Measurements from ENCODE around the gene ZBTB49.

ZBTB49 gene

GRCh38 chr4:4328206-4328605 is 38.2 kb downstream of the ZBTB49 start:
- DNase-seq (ENCODE audit: low spot score) = no peak
- in situ Hi-C loops (cut with MboI; ENCODE audit: low sequenced_read_pairs, unreplicated experiment) = no loop called here
- TF ChIP-seq CTCF (IDR thresholded peaks at IDR 0.05; ENCODE audit: borderline replicate concordance, control extremely low read depth, extremely low read depth, insufficient read depth, missing control alignments) = no peak

GRCh38 chr4:4328840-4329239 is 38.8 kb downstream of the ZBTB49 start:
- in situ Hi-C loops (cut with MboI; ENCODE audit: low sequenced_read_pairs, unreplicated experiment) = no loop called here
- no peak for TF ChIP-seq CTCF (IDR thresholded peaks at IDR 0.05; ENCODE audit: borderline replicate concordance, control extremely low read depth, extremely low read depth, insufficient read depth, missing control alignments)
- no peak for DNase-seq (ENCODE audit: low spot score)

- no peak for TF ChIP-seq CTCF (IDR thresholded peaks at IDR 0.05; ENCODE audit: borderline replicate concordance, control extremely low read depth, extremely low read depth, insufficient read depth, missing control alignments)
- DNase-seq (ENCODE audit: low spot score) = no peak
- in situ Hi-C loops (cut with MboI; ENCODE audit: low sequenced_read_pairs, unreplicated experiment) = no loop called here
These were observed 39.4 kb downstream of the ZBTB49 start for GRCh38 chr4:4329496-4329895.

GRCh38 chr4:4330794-4331193 is 40.7 kb downstream of the ZBTB49 start:
- in situ Hi-C loops (cut with MboI; ENCODE audit: low sequenced_read_pairs, unreplicated experiment) = loop anchor here (10.0 kb wide), 1 partner anchor 76 kb away; no protein-coding TSS in a partner anchor
- DNase-seq (ENCODE audit: low spot score) = no peak
- no peak for TF ChIP-seq CTCF (IDR thresholded peaks at IDR 0.05; ENCODE audit: borderline replicate concordance, control extremely low read depth, extremely low read depth, insufficient read depth, missing control alignments)

- in situ Hi-C loops (cut with MboI; ENCODE audit: low sequenced_read_pairs, unreplicated experiment) = loop anchor here (10.0 kb wide), 1 partner anchor 78 kb away; no protein-coding TSS in a partner anchor
- no peak for TF ChIP-seq CTCF (IDR thresholded peaks at IDR 0.05; ENCODE audit: borderline replicate concordance, control extremely low read depth, extremely low read depth, insufficient read depth, missing control alignments)
- DNase-seq (ENCODE audit: low spot score) = no peak
These were observed 42.5 kb downstream of the ZBTB49 start for GRCh38 chr4:4332529-4332928.

GRCh38 chr4:4333265-4333706 is 43.2 kb downstream of the ZBTB49 start:
- no peak for TF ChIP-seq CTCF (IDR thresholded peaks at IDR 0.05; ENCODE audit: borderline replicate concordance, control extremely low read depth, extremely low read depth, insufficient read depth, missing control alignments)
- no peak for DNase-seq (ENCODE audit: low spot score)
- in situ Hi-C loops (cut with MboI; ENCODE audit: low sequenced_read_pairs, unreplicated experiment) = loop anchor here (10.0 kb wide), 1 partner anchor 78 kb away; no protein-coding TSS in a partner anchor
